CD4-positive, alpha-beta memory T cell (primary cell): Measurements from ENCODE around the gene PLA2G4E. TPM values are rescaled to one million over a fixed set of nuclear protein-coding genes. Genes with fewer than 3 reads are reported as not detected.
A peak's percentile ranks its signal among the peaks of the same experiment; 100 is the strongest.

ENCODE experiments used
- CTCF ChIA-PET: fragments of 350-600 bp; sonication (Branson Sonifier 250); formaldehyde crosslinking; loops from one replicate; lab custom pipeline; 2021; ENCODE audit warnings: inconsistent platforms; ENCODE audit not compliant: partially characterized antibody; lab: Charles Lee
- POLR2A ChIA-PET: fragments of 350-600 bp; sonication (Branson Sonifier 250); formaldehyde crosslinking; loops from one replicate; lab custom pipeline; 2021; ENCODE audit not compliant: partially characterized antibody; lab: Charles Lee
- DNase-seq, 5 donors: peaks; one replicate each; pipeline versions ENCODE4 v3.0.0 to v3.0.0-alpha.2; 2020 to 2022; ENCODE audit warnings: mixed read lengths in 1 of 5
- H3K27ac ChIP-seq: one replicate; pipeline ENCODE4 v1.7.0; 2013; ENCODE audit warnings: low read depth, low read length
- H3K27me3 ChIP-seq: 2 replicates; pipeline ENCODE4 v1.7.0; 2013; ENCODE audit warnings: mild to moderate bottlenecking, low read length, moderate library complexity; ENCODE audit not compliant: insufficient read depth
- H3K36me3 ChIP-seq: 2 replicates; pipeline ENCODE4 v1.7.0; 2013; ENCODE audit warnings: mild to moderate bottlenecking, low read length, moderate library complexity; ENCODE audit not compliant: insufficient read depth
- H3K4me1 ChIP-seq: 2 replicates; pipeline ENCODE4 v1.7.0; 2013; ENCODE audit warnings: mild to moderate bottlenecking, low read length, moderate library complexity; ENCODE audit not compliant: insufficient read depth
- H3K4me3 ChIP-seq, 2 donors: one replicate each; pipeline ENCODE4 v1.7.0; 2013; ENCODE audit warnings: low read length in 2 of 2, mild to moderate bottlenecking in 1 of 2
- H3K9me3 ChIP-seq, 2 donors: one replicate each; pipeline ENCODE4 v1.7.0; 2013; ENCODE audit warnings: low read length in 2 of 2, control low read depth in 1 of 2; ENCODE audit not compliant: control insufficient read depth in 1 of 2
- H3K27ac Mint-ChIP-seq, 7 donors: one replicate each; pipeline ENCODE4 v1.8.0; 2020 to 2021; ENCODE audit warnings: mixed read lengths in 7 of 7, mild to moderate bottlenecking in 6 of 7, inconsistent platforms in 3 of 7, moderate library complexity in 3 of 7
- H3K27me3 Mint-ChIP-seq, 2 donors: one replicate each; pipeline ENCODE4 v1.8.0; 2020 to 2021; ENCODE audit warnings: mixed read lengths in 2 of 2
- H3K36me3 Mint-ChIP-seq, 2 donors: one replicate each; pipeline ENCODE4 v1.8.0; 2020 to 2021; ENCODE audit warnings: mixed read lengths in 2 of 2, inconsistent platforms in 1 of 2, mild to moderate bottlenecking in 1 of 2
- H3K4me1 Mint-ChIP-seq, 4 donors: one replicate each; pipeline ENCODE4 v1.8.0; 2020 to 2021; ENCODE audit warnings: mixed read lengths in 4 of 4, mild to moderate bottlenecking in 1 of 4
- H3K4me3 Mint-ChIP-seq, 8 donors: one replicate each; pipeline ENCODE4 v1.8.0; 2020 to 2021; ENCODE audit warnings: mixed read lengths in 8 of 8, mild to moderate bottlenecking in 7 of 8, moderate library complexity in 6 of 8, inconsistent platforms in 3 of 8
- H3K9me3 Mint-ChIP-seq, 8 donors: one replicate each; pipeline ENCODE4 v1.8.0; 2020 to 2021; ENCODE audit warnings: mixed read lengths in 8 of 8, mild to moderate bottlenecking in 5 of 8, inconsistent platforms in 3 of 8, moderate library complexity in 1 of 8
- intact Hi-C: fragments of 100-400 bp; cut with micrococcal nuclease; formaldehyde crosslinking; loops from one replicate; pipeline ENCODE4 v1.15.1; 2023
- polyA plus RNA-seq, 2 donors: library from polyadenylated mRNA; unstranded; fragments of 300-500 nt; fragmentation: Illumina TruSeq; gene quantifications; one replicate each; pipeline ENCODE4 v1.2.3, GENCODE V29; 2021
- total RNA-seq, 2 experiments: library from RNA; stranded (reverse); gene quantifications; one replicate each; pipeline ENCODE4 v1.2.3, GENCODE V29; 2021

PLA2G4E gene
- total and polyA plus RNA-seq, 4 experiments from 2014 or later = not detected

- CTCF ChIA-PET = interaction anchor here (0.6 to 1.5 kb wide), 6 partner anchors 14 to 212 kb away, joined by 3 to 5 read pairs (median 4); no protein-coding TSS in a partner anchor
- Mint-ChIP-seq H3K4me3 (no peak overlapping the region), H3K27me3 (no peaks in the 10 kb centered on the region), H3K36me3 (no peaks in the 10 kb centered on the region), H3K9me3 (no peaks in the 10 kb centered on the region), H3K4me1 (peaks cover 0 to 8% (median 5%) of the 10 kb centered on the region in 4 donors), H3K27ac (no peak overlapping the region)
- Histone ChIP-seq H3K4me3 (no peak overlapping the region), H3K27ac (no peak overlapping the region), H3K27me3 (no peaks in the 10 kb centered on the region), H3K4me1 (no peaks in the 10 kb centered on the region), H3K36me3 (no peaks in the 10 kb centered on the region), H3K9me3 (no peaks in the 10 kb centered on the region)
- POLR2A ChIA-PET = no interaction called here
- intact Hi-C loops = no loop called here
- no peak for DNase-seq
Measured at GRCh38 chr15:41985236-41986160, 35.3 kb downstream of the PLA2G4E start.

- POLR2A ChIA-PET = no interaction called here
- no peak overlapping the region for H3K4me3 Mint-ChIP-seq
- no peaks in the 10 kb centered on the region for H3K9me3 Mint-ChIP-seq
- no peaks in the 10 kb centered on the region for H3K27me3 Mint-ChIP-seq
- no peaks in the 10 kb centered on the region for H3K36me3 Mint-ChIP-seq
- CTCF ChIA-PET = interaction anchor here (0.8 to 1.5 kb wide), 2 partner anchors 72 to 154 kb away, joined by 3 to 5 read pairs; no protein-coding TSS in a partner anchor
- H3K27ac Mint-ChIP-seq = peak overlapping the region in 1 of 7 donors; percentile 19
- Histone ChIP-seq H3K27me3 (no peaks in the 10 kb centered on the region), H3K4me3 (no peak overlapping the region), H3K4me1 (no peaks in the 10 kb centered on the region), H3K27ac (no peak overlapping the region), H3K36me3 (no peaks in the 10 kb centered on the region), H3K9me3 (no peaks in the 10 kb centered on the region)
- DNase-seq = no peak
- intact Hi-C loops = no loop called here
- peaks cover 0 to 12% (median 5%) of the 10 kb centered on the region in 4 donors for H3K4me1 Mint-ChIP-seq
Measured at GRCh38 chr15:41984622-41985021, 36.2 kb downstream of the PLA2G4E start.

- H3K27ac Mint-ChIP-seq = peak overlapping the region in 1 of 7 donors; percentile 19
- Histone ChIP-seq H3K36me3 (no peaks in the 10 kb centered on the region), H3K27ac (no peak overlapping the region), H3K9me3 (no peaks in the 10 kb centered on the region), H3K4me3 (no peak overlapping the region), H3K27me3 (no peaks in the 10 kb centered on the region), H3K4me1 (no peaks in the 10 kb centered on the region)
- H3K4me1 Mint-ChIP-seq = peaks cover 0 to 12% (median 5%) of the 10 kb centered on the region in 4 donors
- no peaks in the 10 kb centered on the region for H3K27me3 Mint-ChIP-seq
- no peaks in the 10 kb centered on the region for H3K9me3 Mint-ChIP-seq
- intact Hi-C loops = no loop called here
- ChIA-PET POLR2A (no interaction called here), CTCF (interaction anchor here (0.8 to 1.3 kb wide), 2 partner anchors 9 to 155 kb away, joined by 3 read pairs; no protein-coding TSS in a partner anchor)
- no peak for DNase-seq
- no peaks in the 10 kb centered on the region for H3K36me3 Mint-ChIP-seq
- H3K4me3 Mint-ChIP-seq = no peak overlapping the region
Measured at GRCh38 chr15:41983621-41984571, 36.9 kb downstream of the PLA2G4E start.

- no peak overlapping the region for H3K4me3 ChIP-seq
- no peaks in the 10 kb centered on the region for H3K36me3 ChIP-seq
- no peak for DNase-seq
- POLR2A ChIA-PET = no interaction called here
- no peak overlapping the region for H3K27ac Mint-ChIP-seq
- no peak overlapping the region for H3K4me3 Mint-ChIP-seq
- no peaks in the 10 kb centered on the region for H3K9me3 ChIP-seq
- no peaks in the 10 kb centered on the region for H3K36me3 Mint-ChIP-seq
- H3K27me3 ChIP-seq = no peaks in the 10 kb centered on the region
- intact Hi-C loops = no loop called here
- no peaks in the 10 kb centered on the region for H3K4me1 ChIP-seq
- no peak overlapping the region for H3K27ac ChIP-seq
- CTCF ChIA-PET = interaction anchor here (0.7 to 2.0 kb wide), 3 partner anchors 9 to 1374 kb away, joined by 3 to 6 read pairs (median 3); partner anchors contain the start of gene EHD4
- H3K4me1 Mint-ChIP-seq = peaks cover 0 to 12% (median 5%) of the 10 kb centered on the region in 4 donors
- no peaks in the 10 kb centered on the region for H3K9me3 Mint-ChIP-seq
- no peaks in the 10 kb centered on the region for H3K27me3 Mint-ChIP-seq
Measured at GRCh38 chr15:41983221-41983620, 37.6 kb downstream of the PLA2G4E start.

- Mint-ChIP-seq H3K9me3 (no peaks in the 10 kb centered on the region), H3K36me3 (no peaks in the 10 kb centered on the region), H3K4me1 (peaks cover 0 to 12% (median 5%) of the 10 kb centered on the region in 4 donors), H3K27me3 (peaks cover 0 to under 1% of the 10 kb centered on the region in 2 donors), H3K27ac (no peak overlapping the region), H3K4me3 (no peak overlapping the region)
- H3K27ac ChIP-seq = no peak overlapping the region
- no peaks in the 10 kb centered on the region for H3K27me3 ChIP-seq
- no peaks in the 10 kb centered on the region for H3K9me3 ChIP-seq
- POLR2A ChIA-PET = interaction anchor here (1.9 kb wide), 1 partner anchor 10 kb away, joined by 6 read pairs; the partner anchor contains the start of gene EHD4
- DNase-seq = no peak
- no peaks in the 10 kb centered on the region for H3K36me3 ChIP-seq
- CTCF ChIA-PET = interaction anchor here (1.3 to 2.6 kb wide), 3 partner anchors 8 to 10 kb away, joined by 3 to 14 read pairs (median 6); partner anchors contain the start of gene EHD4
- H3K4me1 ChIP-seq = no peaks in the 10 kb centered on the region
- H3K4me3 ChIP-seq = no peak overlapping the region
- intact Hi-C loops = no loop called here
Measured at GRCh38 chr15:41982133-41982930, 38.5 kb downstream of the PLA2G4E start.

GRCh38 chr15:41981371-41982132, 39.3 kb downstream of the PLA2G4E start:
- H3K36me3 Mint-ChIP-seq = no peaks in the 10 kb centered on the region
- H3K4me1 ChIP-seq = no peaks in the 10 kb centered on the region
- CTCF ChIA-PET = interaction anchor here (2.0 to 2.6 kb wide), 2 partner anchors 9 kb away, joined by 6 to 14 read pairs; partner anchors contain the start of gene EHD4
- no peak for DNase-seq
- H3K27ac ChIP-seq = no peak overlapping the region
- no peaks in the 10 kb centered on the region for H3K9me3 Mint-ChIP-seq
- H3K27ac Mint-ChIP-seq = peak overlapping the region in 1 of 7 donors; percentile 6
- H3K36me3 ChIP-seq = no peaks in the 10 kb centered on the region
- POLR2A ChIA-PET = interaction anchor here (1.9 kb wide), 1 partner anchor 9 kb away, joined by 6 read pairs; the partner anchor contains the start of gene EHD4
- H3K27me3 ChIP-seq = no peaks in the 10 kb centered on the region
- peaks cover 0 to 12% (median 5%) of the 10 kb centered on the region in 4 donors for H3K4me1 Mint-ChIP-seq
- H3K27me3 Mint-ChIP-seq = peaks cover 0 to 3% of the 10 kb centered on the region in 2 donors
- no peak overlapping the region for H3K4me3 ChIP-seq
- H3K9me3 ChIP-seq = no peaks in the 10 kb centered on the region
- H3K4me3 Mint-ChIP-seq = peak overlapping the region in 1 of 8 donors; percentile 33
- intact Hi-C loops = no loop called here
